Measurements from ENCODE around the gene OSTN. TPM values are rescaled to one million over a fixed set of nuclear protein-coding genes. Genes with fewer than 3 reads are reported as not detected.

OSTN gene
- total RNA-seq, 4 donors from 2014 or later: not detected

- Histone ChIP-seq H3K4me1 (no peaks in the 10 kb centered on the region), H3K27ac (no peak overlapping the region), H3K9me3 (no peaks in the 10 kb centered on the region), H3K4me3 (no peak overlapping the region), H3K27me3 (no peaks in the 10 kb centered on the region), H3K36me3 (no peaks in the 10 kb centered on the region)
- WGBS, 2 donors: 55 to 63% methylated on average over 4 of the region's 4 CpGs
- intact Hi-C loops (cut with DNase I): no loop called here
- DNase-seq: no peak
- TF ChIP-seq CTCF (IDR thresholded peaks at IDR 0.05) (no peak), POLR2A (IDR thresholded peaks at IDR 0.05) (no peak)
These were observed 108.3 kb downstream of the OSTN start for GRCh38 chr3:191307341-191307740.

GRCh38 chr3:191313296-191313695, 114.3 kb downstream of the OSTN start:
- H3K9me3 ChIP-seq: no peaks in the 10 kb centered on the region
- no peaks in the 10 kb centered on the region for H3K4me1 ChIP-seq
- no peak for TF ChIP-seq POLR2A (IDR thresholded peaks at IDR 0.05)
- TF ChIP-seq CTCF (IDR thresholded peaks at IDR 0.05): no peak
- no peak overlapping the region for H3K27ac ChIP-seq
- no peaks in the 10 kb centered on the region for H3K36me3 ChIP-seq
- no peak for DNase-seq
- H3K27me3 ChIP-seq: no peaks in the 10 kb centered on the region
- WGBS, 2 donors: 76 to 84% methylated on average over 2 of the region's 2 CpGs
- intact Hi-C loops (cut with DNase I): no loop called here
- no peak overlapping the region for H3K4me3 ChIP-seq

GRCh38 chr3:191314109-191314728, 115.2 kb downstream of the OSTN start:
- H3K27me3 ChIP-seq: no peaks in the 10 kb centered on the region
- no peak for DNase-seq
- no peak overlapping the region for H3K4me3 ChIP-seq
- H3K9me3 ChIP-seq: no peaks in the 10 kb centered on the region
- H3K4me1 ChIP-seq: no peaks in the 10 kb centered on the region
- intact Hi-C loops (cut with DNase I): no loop called here
- TF ChIP-seq CTCF (IDR thresholded peaks at IDR 0.05): no peak
- TF ChIP-seq POLR2A (IDR thresholded peaks at IDR 0.05): no peak
- no peaks in the 10 kb centered on the region for H3K36me3 ChIP-seq
- H3K27ac ChIP-seq: no peak overlapping the region
- WGBS, 2 donors: 71 to 81% methylated on average over 5 of the region's 5 CpGs

Other genes starting within 250 kb of the OSTN start
- gene CCDC50, start 130.2 kb downstream of the OSTN start, total RNA-seq: 10 to 100 TPM; 12.7 to 56.6 (median 30.5) TPM
- gene UTS2B, start 131.3 kb downstream of the OSTN start, total RNA-seq: under 1 TPM in 1 of 4 donors, not detected in 3; 0.38 TPM